K562 (cell line): Measurements from ENCODE around the gene RGMA. TPM values are rescaled to one million over a fixed set of nuclear protein-coding genes. Genes with fewer than 3 reads are reported as not detected.

Source experiments
- ATAC-seq: fragments of 200-7000 bp; cut with Tn5 transposase; 3 replicates; pipeline ENCODE4 v1.9.1; 2020; ENCODE audit warnings: moderate library complexity
- BruUV-seq: library from RNA; stranded (reverse); fragments of 400-500 nt; replicated peaks from 2 replicates; lab custom pipeline; 2021; lab: Mats Ljungman, UMichigan
- CTCF ChIA-PET: fragments of 300-600 bp; formaldehyde crosslinking; extraction: SDS; loops from one replicate; lab custom pipeline; 2021; ENCODE audit warnings: low intra/inter-chr PET ratio; lab: Yijun Ruan, JAX
- POLR2A ChIA-PET: fragments of 300-600, 350-650 bp; sonication (Branson Sonifier 250); formaldehyde crosslinking; extraction: SDS; loops from one replicate; lab custom pipeline; 2021; ENCODE audit warnings: antibody characterized with exemption, inconsistent platforms; lab: Yijun Ruan, JAX
- DNase-seq, 4 experiments: peaks; one replicate each; pipeline versions ENCODE4 v3.0.0 to v3.0.0-alpha.2; 2011 to 2018; ENCODE audit warnings: low spot score in 3 of 4, mixed read lengths in 3 of 4; ENCODE audit errors: extremely low read depth in 1 of 4
- FAIRE-seq: peaks from 2 replicates; lab custom pipeline; 2011; peaks lifted over from hg19 to GRCh38; lab: Jason Lieb, UNC
- H2AFZ ChIP-seq: 2 replicates; pipeline ENCODE4 v1.6.0; 2011; ENCODE audit warnings: low read depth, low read length, control low read depth, inconsistent platforms
- H3K27ac ChIP-seq: fragments of 200-600 bp; 3 replicates; pipeline ENCODE4 v1.8.0; 2011; ENCODE audit warnings: low read depth, mild to moderate bottlenecking, control low read depth, inconsistent platforms, low read length, moderate library complexity, mixed read lengths; ENCODE audit errors: extremely low read depth
- H3K27me3 ChIP-seq, 2 experiments: fragments of 300-600 bp in 1 of 2; 2 replicates in 1 of 2; 3 replicates in 1 of 2; pipeline versions ENCODE4 v1.6.0 to v1.8.0; 2011; ENCODE audit warnings: inconsistent platforms in 2 of 2, low read length in 2 of 2, mild to moderate bottlenecking in 1 of 2, mixed read lengths in 1 of 2, moderate library complexity in 1 of 2; ENCODE audit not compliant: control insufficient read depth in 2 of 2, insufficient read depth in 2 of 2
- H3K36me3 ChIP-seq: fragments of 300-600 bp; 3 replicates; pipeline ENCODE4 v1.8.0; 2011; ENCODE audit warnings: mild to moderate bottlenecking, low read length, inconsistent platforms; ENCODE audit not compliant: control insufficient read depth, insufficient read depth
- H3K4me1 ChIP-seq, 2 experiments: fragments of 200-600 bp in 1 of 2; replicated peaks in 1 of 2; 2 replicates in 1 of 2; 3 replicates in 1 of 2; pipeline versions ENCODE4 v1.5.1 to v1.8.0; 2011; ENCODE audit warnings: inconsistent platforms in 2 of 2, low read length in 2 of 2, mild to moderate bottlenecking in 1 of 2, mixed read lengths in 1 of 2, moderate library complexity in 1 of 2; ENCODE audit not compliant: control insufficient read depth in 2 of 2, insufficient read depth in 2 of 2
- H3K4me2 ChIP-seq: 2 replicates; pipeline ENCODE4 v1.6.1; 2011; ENCODE audit warnings: low read length, control low read depth, inconsistent platforms, mixed read lengths; ENCODE audit not compliant: insufficient read depth
- H3K4me3 ChIP-seq: fragments of 200-600 bp; sonication (generic), shearing (Covaris generic); 2 replicates; pipeline ENCODE4 v1.5.1; 2016; ENCODE audit warnings: control low read depth, inconsistent platforms
- H3K79me2 ChIP-seq: fragments of 200-600 bp; 3 replicates; pipeline ENCODE4 v1.8.0; 2011; ENCODE audit warnings: low read length, inconsistent platforms; ENCODE audit not compliant: control insufficient read depth, insufficient read depth
- H3K9ac ChIP-seq, 2 experiments: 2 replicates each; pipeline versions ENCODE4 v1.6.0 to v1.6.1; 2011; ENCODE audit warnings: low read depth in 2 of 2, low read length in 2 of 2, control low read depth in 1 of 2, inconsistent platforms in 1 of 2, mild to moderate bottlenecking in 1 of 2, mixed read lengths in 1 of 2; ENCODE audit not compliant: insufficient read depth in 1 of 2
- H3K9me1 ChIP-seq: one replicate; pipeline ENCODE4 v1.6.0; 2011; ENCODE audit warnings: inconsistent platforms, mild to moderate bottlenecking, low read length, moderate library complexity; ENCODE audit not compliant: control insufficient read depth, insufficient read depth
- H3K9me3 ChIP-seq: replicated peaks from 2 replicates; pipeline ENCODE4 v1.5.1; 2011; ENCODE audit warnings: low read depth, low read length, inconsistent platforms; ENCODE audit not compliant: control insufficient read depth, insufficient read depth
- H4K20me1 ChIP-seq: replicated peaks from 2 replicates; pipeline ENCODE4 v1.6.1; 2011; ENCODE audit warnings: low read length, inconsistent platforms, mixed read lengths; ENCODE audit not compliant: control insufficient read depth, insufficient read depth
- L3MBTL2 ChIP-seq: fragments of 450-650 bp; IDR thresholded peaks from 2 replicates; pipeline ENCODE4 v1.6.1; 2016; ENCODE audit warnings: mild to moderate bottlenecking, moderate library complexity
- MAFF ChIP-seq: IDR thresholded peaks from 2 replicates; pipeline ENCODE4 v1.6.1; 2012; ENCODE audit warnings: low read length, improper control_type of control experiment
- NFE2L1 ChIP-seq: fragments of 450-650 bp; IDR thresholded peaks from 2 replicates; pipeline ENCODE4 v1.6.1; 2016; ENCODE audit warnings: missing genetic modification characterization, low read depth, mild to moderate bottlenecking, missing compliant biosample characterization, moderate library complexity, borderline replicate concordance
- STAT5B ChIP-seq: fragments of 250-450 bp; sonication (Bioruptor Pico); IDR thresholded peaks from 2 replicates; pipeline ENCODE4 v1.8.0; 2021; ENCODE audit warnings: mild to moderate bottlenecking, inconsistent platforms
- ZNF780A ChIP-seq: fragments of 250-450 bp; sonication (Bioruptor Pico); IDR thresholded peaks from 2 replicates; pipeline ENCODE4 v1.5.0; 2021; ENCODE audit warnings: mild to moderate bottlenecking
- WGBS: fragments of 100-300 bp; shearing (Covaris generic); methylation state at CpG from one replicate; pipeline ENCODE4 v1.1.6; 2016; ENCODE audit warnings: low coverage, mixed read lengths; ENCODE audit not compliant: insufficient coverage; ENCODE audit errors: missing lambda C conversion rate; 5-methylcytosine and 5-hydroxymethylcytosine counted together
- in situ Hi-C: fragments of 300-500 bp; cut with MboI; formaldehyde crosslinking; loops from 4 replicates; pipeline ENCODE4 v1.15.0; 2018; ENCODE audit warnings: inconsistent platforms, mixed read lengths
- intact Hi-C: fragments of 100-400 bp; cut with micrococcal nuclease; formaldehyde crosslinking; loops from 2 replicates; pipeline ENCODE4 v1.14.2; 2022
- polyA plus RNA-seq, 8 experiments: library from polyadenylated mRNA; depleted of rRNA in 4 of 8; stranded (reverse) in 5 of 8; unstranded in 3 of 8; fragments of >200 nt; fragmentation: Nextera tagmentation in 2 of 8; fragmentation: Illumina TruSeq in 1 of 8; extraction: Ambion mirVana in 2 of 8; extraction: Trizol in 1 of 8; gene quantifications; 2 replicates each; pipeline versions ENCODE4 v1.2.1 to v1.2.3, GENCODE V29; 2011 to 2014; ENCODE audit warnings: inconsistent platforms in 1 of 8, missing spikeins in 1 of 8
- total RNA-seq, 7 experiments: library from RNA; depleted of rRNA in 6 of 7; stranded (reverse); fragments of >200 nt in 6 of 7; fragmentation: Illumina TruSeq in 2 of 7; extraction: Trizol in 2 of 7; gene quantifications; 2 replicates each; pipeline versions ENCODE4 v1.2.1 to v1.2.3, GENCODE V29; 2011 to 2021; ENCODE audit warnings: low replicate concordance in 1 of 7
- TF ChIP-seq, protein P1 (sequence below): fragments of 450-650 bp; IDR thresholded peaks from 2 replicates; pipeline ENCODE4 v1.6.1; 2016; ENCODE audit warnings: borderline replicate concordance
- TF ChIP-seq, protein P2 (sequence below): sonication (generic); formaldehyde crosslinking; IDR thresholded peaks from 2 replicates; pipeline ENCODE4 v1.8.1; 2023; ENCODE audit warnings: missing genetic modification reagents, mild to moderate bottlenecking, borderline replicate concordance

Gene RGMA
- total and polyA plus RNA-seq, 9 of the 15 experiments (the other 6 are each of a cell fraction or from before 2014, with no cell fraction given) = 0.03 to 0.05 (median 0.03) TPM; not detected in 6

DNA sequence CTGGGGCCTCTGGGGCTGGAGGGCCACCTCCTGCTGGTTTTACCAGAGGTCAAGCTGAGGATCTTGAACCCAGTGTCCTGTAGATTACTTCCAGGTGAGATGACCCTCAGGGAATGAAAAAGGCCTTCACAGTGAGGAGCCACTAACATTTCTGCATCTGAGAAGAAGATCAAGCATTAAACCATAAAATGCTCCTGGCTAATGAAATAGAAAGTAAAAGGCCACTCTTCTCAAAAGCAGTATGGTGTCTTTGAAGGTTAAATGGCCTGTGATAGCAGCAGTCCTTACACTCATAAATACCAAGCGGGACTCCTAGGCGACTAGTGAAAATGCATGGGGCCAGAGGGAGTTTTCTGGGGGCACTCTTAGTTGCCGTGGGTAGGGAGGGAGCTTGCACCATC is 47.0 kb upstream of the RGMA start:
- no peak for ATAC-seq
- no peaks in the 10 kb centered on the region for H3K9me1 ChIP-seq
- ChIA-PET CTCF (no interaction called here), POLR2A (interaction anchor here (0.6 to 0.7 kb wide), 2 partner anchors 27 to 871 kb away, joined by 3 to 4 read pairs; no protein-coding TSS in a partner anchor)
- no TSS peak for BruUV-seq
- TF ChIP-seq L3MBTL2 (no peak), ZNF780A (CRISPR knock-in tag) (no peak), STAT5B (CRISPR knock-in tag) (no peak), MAFF (no peak), NFE2L1 (tag) (no peak)
- TF ChIP-seq, protein P1, sequence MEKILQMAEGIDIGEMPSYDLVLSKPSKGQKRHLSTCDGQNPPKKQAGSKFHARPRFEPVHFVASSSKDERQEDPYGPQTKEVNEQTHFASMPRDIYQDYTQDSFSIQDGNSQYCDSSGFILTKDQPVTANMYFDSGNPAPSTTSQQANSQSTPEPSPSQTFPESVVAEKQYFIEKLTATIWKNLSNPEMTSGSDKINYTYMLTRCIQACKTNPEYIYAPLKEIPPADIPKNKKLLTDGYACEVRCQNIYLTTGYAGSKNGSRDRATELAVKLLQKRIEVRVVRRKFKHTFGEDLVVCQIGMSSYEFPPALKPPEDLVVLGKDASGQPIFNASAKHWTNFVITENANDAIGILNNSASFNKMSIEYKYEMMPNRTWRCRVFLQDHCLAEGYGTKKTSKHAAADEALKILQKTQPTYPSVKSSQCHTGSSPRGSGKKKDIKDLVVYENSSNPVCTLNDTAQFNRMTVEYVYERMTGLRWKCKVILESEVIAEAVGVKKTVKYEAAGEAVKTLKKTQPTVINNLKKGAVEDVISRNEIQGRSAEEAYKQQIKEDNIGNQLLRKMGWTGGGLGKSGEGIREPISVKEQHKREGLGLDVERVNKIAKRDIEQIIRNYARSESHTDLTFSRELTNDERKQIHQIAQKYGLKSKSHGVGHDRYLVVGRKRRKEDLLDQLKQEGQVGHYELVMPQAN = no peak
- TF ChIP-seq, protein P2, sequence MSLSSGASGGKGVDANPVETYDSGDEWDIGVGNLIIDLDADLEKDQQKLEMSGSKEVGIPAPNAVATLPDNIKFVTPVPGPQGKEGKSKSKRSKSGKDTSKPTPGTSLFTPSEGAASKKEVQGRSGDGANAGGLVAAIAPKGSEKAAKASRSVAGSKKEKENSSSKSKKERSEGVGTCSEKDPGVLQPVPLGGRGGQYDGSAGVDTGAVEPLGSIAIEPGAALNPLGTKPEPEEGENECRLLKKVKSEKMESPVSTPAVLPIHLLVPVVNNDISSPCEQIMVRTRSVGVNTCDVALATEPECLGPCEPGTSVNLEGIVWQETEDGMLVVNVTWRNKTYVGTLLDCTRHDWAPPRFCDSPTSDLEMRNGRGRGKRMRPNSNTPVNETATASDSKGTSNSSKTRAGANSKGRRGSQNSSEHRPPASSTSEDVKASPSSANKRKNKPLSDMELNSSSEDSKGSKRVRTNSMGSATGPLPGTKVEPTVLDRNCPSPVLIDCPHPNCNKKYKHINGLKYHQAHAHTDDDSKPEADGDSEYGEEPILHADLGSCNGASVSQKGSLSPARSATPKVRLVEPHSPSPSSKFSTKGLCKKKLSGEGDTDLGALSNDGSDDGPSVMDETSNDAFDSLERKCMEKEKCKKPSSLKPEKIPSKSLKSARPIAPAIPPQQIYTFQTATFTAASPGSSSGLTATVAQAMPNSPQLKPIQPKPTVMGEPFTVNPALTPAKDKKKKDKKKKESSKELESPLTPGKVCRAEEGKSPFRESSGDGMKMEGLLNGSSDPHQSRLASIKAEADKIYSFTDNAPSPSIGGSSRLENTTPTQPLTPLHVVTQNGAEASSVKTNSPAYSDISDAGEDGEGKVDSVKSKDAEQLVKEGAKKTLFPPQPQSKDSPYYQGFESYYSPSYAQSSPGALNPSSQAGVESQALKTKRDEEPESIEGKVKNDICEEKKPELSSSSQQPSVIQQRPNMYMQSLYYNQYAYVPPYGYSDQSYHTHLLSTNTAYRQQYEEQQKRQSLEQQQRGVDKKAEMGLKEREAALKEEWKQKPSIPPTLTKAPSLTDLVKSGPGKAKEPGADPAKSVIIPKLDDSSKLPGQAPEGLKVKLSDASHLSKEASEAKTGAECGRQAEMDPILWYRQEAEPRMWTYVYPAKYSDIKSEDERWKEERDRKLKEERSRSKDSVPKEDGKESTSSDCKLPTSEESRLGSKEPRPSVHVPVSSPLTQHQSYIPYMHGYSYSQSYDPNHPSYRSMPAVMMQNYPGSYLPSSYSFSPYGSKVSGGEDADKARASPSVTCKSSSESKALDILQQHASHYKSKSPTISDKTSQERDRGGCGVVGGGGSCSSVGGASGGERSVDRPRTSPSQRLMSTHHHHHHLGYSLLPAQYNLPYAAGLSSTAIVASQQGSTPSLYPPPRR = no peak
- no peaks in the 10 kb centered on the region for H3K79me2 ChIP-seq
- H4K20me1 ChIP-seq = no peaks in the 10 kb centered on the region
- no peak for DNase-seq
- no peaks in the 10 kb centered on the region for H3K36me3 ChIP-seq
- H3K4me2 ChIP-seq = no peak overlapping the region
- 0% methylated on average over 3 of the region's 3 CpGs for WGBS
- peaks cover 0 to 15% of the 10 kb centered on the region in 2 experiments; a peak in 2 of 5 replicates for H3K27me3 ChIP-seq
- H3K4me1 ChIP-seq = no peaks in the 10 kb centered on the region
- no peak for FAIRE-seq
- H3K9me3 ChIP-seq = no peaks in the 10 kb centered on the region
- H3K27ac ChIP-seq = no peak overlapping the region
- no peak overlapping the region for H3K9ac ChIP-seq
- in situ Hi-C loops (no loop called here), intact Hi-C loops (no loop called here)
- no peak overlapping the region for H3K4me3 ChIP-seq
- no peak overlapping the region for H2AFZ ChIP-seq
